Measurements from ENCODE around the gene LRCH4. TPM values are rescaled to one million over a fixed set of nuclear protein-coding genes. Genes with fewer than 3 reads are reported as not detected.

Gene LRCH4
- total RNA-seq, 4 donors from 2014 or later = 36.2 to 53.2 (median 44.0) TPM

- peaks cover 0 to 19% (median 0%) of the 10 kb centered on the region in 4 donors for H3K27me3 ChIP-seq
- H3K9me3 ChIP-seq = no peaks in the 10 kb centered on the region
- no peak for DNase-seq (ENCODE audit: extremely low spot score)
- no peaks in the 10 kb centered on the region for H3K36me3 ChIP-seq
- peaks cover 6 to 24% (median 12%) of the 10 kb centered on the region in 4 donors for H3K4me1 ChIP-seq
- no peak overlapping the region for H3K27ac ChIP-seq (replicated peaks in 1 of 4)
- no peak for TF ChIP-seq EP300 (IDR thresholded peaks at IDR 0.05)
- TF ChIP-seq, protein P1, sequence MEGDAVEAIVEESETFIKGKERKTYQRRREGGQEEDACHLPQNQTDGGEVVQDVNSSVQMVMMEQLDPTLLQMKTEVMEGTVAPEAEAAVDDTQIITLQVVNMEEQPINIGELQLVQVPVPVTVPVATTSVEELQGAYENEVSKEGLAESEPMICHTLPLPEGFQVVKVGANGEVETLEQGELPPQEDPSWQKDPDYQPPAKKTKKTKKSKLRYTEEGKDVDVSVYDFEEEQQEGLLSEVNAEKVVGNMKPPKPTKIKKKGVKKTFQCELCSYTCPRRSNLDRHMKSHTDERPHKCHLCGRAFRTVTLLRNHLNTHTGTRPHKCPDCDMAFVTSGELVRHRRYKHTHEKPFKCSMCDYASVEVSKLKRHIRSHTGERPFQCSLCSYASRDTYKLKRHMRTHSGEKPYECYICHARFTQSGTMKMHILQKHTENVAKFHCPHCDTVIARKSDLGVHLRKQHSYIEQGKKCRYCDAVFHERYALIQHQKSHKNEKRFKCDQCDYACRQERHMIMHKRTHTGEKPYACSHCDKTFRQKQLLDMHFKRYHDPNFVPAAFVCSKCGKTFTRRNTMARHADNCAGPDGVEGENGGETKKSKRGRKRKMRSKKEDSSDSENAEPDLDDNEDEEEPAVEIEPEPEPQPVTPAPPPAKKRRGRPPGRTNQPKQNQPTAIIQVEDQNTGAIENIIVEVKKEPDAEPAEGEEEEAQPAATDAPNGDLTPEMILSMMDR (IDR thresholded peaks at IDR 0.05) = no peak
- TF ChIP-seq POLR2AphosphoS5 (IDR thresholded peaks at IDR 0.05) = no peak
- TF ChIP-seq POLR2A (IDR thresholded peaks at IDR 0.05; ENCODE audit: low read depth) = no peak
- H3K4me3 ChIP-seq = no peak overlapping the region
- intact Hi-C loops (cut with DNase I) = no loop called here
- WGBS = 90% methylated on average over 17 of the region's 17 CpGs
Observed at GRCh38 chr7:100591596-100591995, 5.7 kb upstream of the LRCH4 start.

DNA sequence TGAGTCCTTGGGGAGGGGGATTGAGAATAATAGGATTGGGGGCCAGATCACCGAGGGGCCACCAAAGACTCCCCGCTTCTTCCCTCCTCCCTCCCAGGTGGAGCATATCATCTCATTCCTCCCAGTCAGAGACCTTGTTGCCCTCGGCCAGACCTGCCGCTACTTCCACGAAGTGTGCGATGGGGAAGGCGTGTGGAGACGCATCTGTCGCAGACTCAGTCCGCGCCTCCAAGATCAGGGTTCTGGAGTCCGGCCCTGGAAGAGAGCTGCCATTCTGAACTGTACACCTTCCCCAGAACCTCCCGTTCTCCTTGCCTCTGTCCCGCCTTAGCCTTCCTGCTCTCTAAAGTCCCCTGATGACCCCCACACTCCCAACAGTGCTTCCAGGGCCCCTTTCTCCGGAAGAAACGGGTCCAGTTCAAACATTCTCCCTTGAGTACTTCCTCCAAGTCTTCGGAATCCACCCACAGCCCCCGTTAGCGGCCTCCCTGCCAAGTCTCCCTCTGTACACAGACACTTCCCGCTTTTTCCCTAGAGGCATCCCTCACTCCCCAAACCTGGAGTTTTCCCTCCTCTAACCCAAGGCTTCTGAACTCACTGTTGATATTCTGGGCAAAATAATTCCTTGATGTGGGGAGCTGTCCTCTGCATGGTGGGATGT, 4.3 kb upstream of the LRCH4 start:
- H3K4me3 ChIP-seq = peak overlapping the region in 3 of 4 donors; percentile 9 to 27 (median 25)
- H3K27ac ChIP-seq (replicated peaks in 1 of 4) = peak overlapping the region; percentile 15 to 60 (median 36)
- DNase-seq (ENCODE audit: extremely low spot score) = no peak
- WGBS = 35% methylated on average over 20 of the region's 20 CpGs
- TF ChIP-seq EP300 (IDR thresholded peaks at IDR 0.05) (no peak), POLR2AphosphoS5 (IDR thresholded peaks at IDR 0.05) (no peak), POLR2A (IDR thresholded peaks at IDR 0.05; ENCODE audit: low read depth) (no peak)
- TF ChIP-seq, protein P1 (IDR thresholded peaks at IDR 0.05) = no peak
- H3K27me3 ChIP-seq = peaks cover 0 to 19% (median 0%) of the 10 kb centered on the region in 4 donors
- H3K4me1 ChIP-seq = peaks cover 9 to 28% (median 15%) of the 10 kb centered on the region in 4 donors
- H3K9me3 ChIP-seq = no peaks in the 10 kb centered on the region
- no peaks in the 10 kb centered on the region for H3K36me3 ChIP-seq
- intact Hi-C loops (cut with DNase I) = no loop called here

DNA sequence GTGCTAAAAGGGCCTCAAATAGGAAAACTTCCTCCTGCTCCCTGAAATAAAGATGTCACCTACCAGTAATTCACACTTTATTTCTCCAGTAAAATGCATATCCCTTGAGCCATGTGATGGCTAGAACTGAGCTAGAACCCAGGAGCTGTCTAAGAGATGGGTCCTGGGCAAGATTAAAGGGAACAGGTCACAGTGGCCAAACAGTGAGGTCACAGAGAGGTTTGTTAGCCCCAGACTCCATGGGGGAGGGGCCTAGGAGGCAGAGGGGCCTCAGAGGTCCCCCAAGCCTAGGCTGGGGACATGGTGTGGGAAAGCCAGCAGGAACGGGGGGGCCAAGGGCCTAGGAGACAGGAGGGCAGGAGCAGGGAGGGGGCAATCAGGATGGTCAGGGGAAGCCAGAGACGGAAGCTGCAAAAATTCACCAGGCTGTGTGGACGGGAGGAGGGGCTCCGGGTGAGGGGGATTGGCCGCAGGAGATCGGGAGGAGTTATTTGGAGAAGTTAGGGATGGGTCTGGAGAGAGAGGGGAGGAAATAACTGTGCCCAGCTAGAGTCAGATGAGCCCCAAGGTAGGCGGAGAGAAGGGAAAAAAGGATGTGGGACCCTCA, 3.5 kb upstream of the LRCH4 start:
- H3K27me3 ChIP-seq = peaks cover 0 to 19% (median 0%) of the 10 kb centered on the region in 4 donors
- DNase-seq (ENCODE audit: extremely low spot score) = no peak
- peak overlapping the region in 3 of 4 donors; percentile 9 to 27 (median 25) for H3K4me3 ChIP-seq
- H3K36me3 ChIP-seq = no peaks in the 10 kb centered on the region
- H3K27ac ChIP-seq (replicated peaks in 1 of 4) = peak overlapping the region in 3 of 4 donors; percentile 15 to 60 (median 31)
- intact Hi-C loops (cut with DNase I) = no loop called here
- WGBS = 46% methylated on average over 7 of the region's 7 CpGs
- H3K9me3 ChIP-seq = no peaks in the 10 kb centered on the region
- H3K4me1 ChIP-seq = peaks cover 17 to 36% (median 23%) of the 10 kb centered on the region in 4 donors
- TF ChIP-seq, protein P1 (IDR thresholded peaks at IDR 0.05) = no peak
- TF ChIP-seq EP300 (IDR thresholded peaks at IDR 0.05) (no peak), POLR2AphosphoS5 (IDR thresholded peaks at IDR 0.05) (no peak), POLR2A (IDR thresholded peaks at IDR 0.05; ENCODE audit: low read depth) (no peak)

- no peak overlapping the region for H3K4me3 ChIP-seq
Observed at GRCh38 chr7:100588438-100588837, 2.5 kb upstream of the LRCH4 start.

More at GRCh38 chr7:100588438-100588837, 2.5 kb upstream of the LRCH4 start:
- Histone ChIP-seq H3K9me3 (no peaks in the 10 kb centered on the region), H3K36me3 (peaks cover 0 to under 1% (median 0%) of the 10 kb centered on the region in 4 donors), H3K4me1 (peaks cover 27 to 46% (median 33%) of the 10 kb centered on the region in 4 donors), H3K27ac (replicated peaks in 1 of 4) (no peak overlapping the region), H3K27me3 (peaks cover 0 to 19% (median 0%) of the 10 kb centered on the region in 4 donors)
- intact Hi-C loops (cut with DNase I) = no loop called here
- 100% methylated on average over 1 of the region's 1 CpG for WGBS
- no peak for DNase-seq (ENCODE audit: extremely low spot score)
- TF ChIP-seq EP300 (IDR thresholded peaks at IDR 0.05) = no peak
- no peak for TF ChIP-seq POLR2A (IDR thresholded peaks at IDR 0.05; ENCODE audit: low read depth)
- TF ChIP-seq, protein P1 (IDR thresholded peaks at IDR 0.05) = peak in 2 of 3 experiments; percentile 18 to 31

All from esophagus muscularis mucosa (tissue), 4 donors.